Inflammatory macrophage treated with lipopolysaccharide for 4 hours (primary cell): Measurements from ENCODE around the gene RPS6KA2.
A peak's percentile ranks its signal among the peaks of the same experiment; 100 is the strongest.

Experiments
- DNase-seq: peaks from one replicate; pipeline ENCODE4 v3.0.0-alpha.2; 2020

RPS6KA2 gene

GRCh38 chr6:166612471-166612881 lies 14.6 kb downstream of the RPS6KA2 start:
- DNase-seq: no peak

- no peak for DNase-seq
Observed at GRCh38 chr6:166611631-166612030, 15.4 kb downstream of the RPS6KA2 start.

- DNase-seq: no peak
Observed at GRCh38 chr6:166610069-166610468, 17.0 kb downstream of the RPS6KA2 start.

GRCh38 chr6:166608774-166609173 lies 18.3 kb downstream of the RPS6KA2 start:
- DNase-seq: no peak

GRCh38 chr6:166605752-166606151 lies 21.3 kb downstream of the RPS6KA2 start:
- DNase-seq: no peak

GRCh38 chr6:166604911-166605310 lies 22.1 kb downstream of the RPS6KA2 start:
- no peak for DNase-seq

GRCh38 chr6:166604328-166604727 lies 22.7 kb downstream of the RPS6KA2 start:
- DNase-seq: no peak

GRCh38 chr6:166603043-166603690 lies 23.9 kb downstream of the RPS6KA2 start:
- peak; percentile 60 for DNase-seq

GRCh38 chr6:166601956-166602355 lies 25.1 kb downstream of the RPS6KA2 start:
- DNase-seq: no peak

GRCh38 chr6:166600931-166601330 lies 26.1 kb downstream of the RPS6KA2 start:
- DNase-seq: no peak

GRCh38 chr6:166599205-166599604 lies 27.8 kb downstream of the RPS6KA2 start:
- DNase-seq: peak; percentile 62

- peak; percentile 93 for DNase-seq
Observed at GRCh38 chr6:166598441-166599138, 28.5 kb downstream of the RPS6KA2 start.

- DNase-seq: no peak
Observed at GRCh38 chr6:166597711-166598440, 29.2 kb downstream of the RPS6KA2 start.

GRCh38 chr6:166596776-166597507 lies 30.1 kb downstream of the RPS6KA2 start:
- DNase-seq: peak; percentile 22

GRCh38 chr6:166595949-166596348 lies 31.1 kb downstream of the RPS6KA2 start:
- DNase-seq: no peak

GRCh38 chr6:166595061-166595780 lies 31.8 kb downstream of the RPS6KA2 start:
- no peak for DNase-seq

- DNase-seq: peak; percentile 55
Observed at GRCh38 chr6:166592821-166593220, 34.2 kb downstream of the RPS6KA2 start.

GRCh38 chr6:166591961-166592520 lies 35.0 kb downstream of the RPS6KA2 start:
- peak; percentile 33 for DNase-seq

GRCh38 chr6:166591026-166591425 lies 36.0 kb downstream of the RPS6KA2 start:
- no peak for DNase-seq

- no peak for DNase-seq
Observed at GRCh38 chr6:166589786-166590574, 37.1 kb downstream of the RPS6KA2 start.

- no peak for DNase-seq
Observed at GRCh38 chr6:166589337-166589731, 37.7 kb downstream of the RPS6KA2 start.
